ENCODE measurements around the gene GPS1. TPM values are rescaled to one million over a fixed set of nuclear protein-coding genes. Genes with fewer than 3 reads are reported as not detected.

The GPS1 gene
- 95.2 and 105 TPM in 2 replicates for total RNA-seq

DNA sequence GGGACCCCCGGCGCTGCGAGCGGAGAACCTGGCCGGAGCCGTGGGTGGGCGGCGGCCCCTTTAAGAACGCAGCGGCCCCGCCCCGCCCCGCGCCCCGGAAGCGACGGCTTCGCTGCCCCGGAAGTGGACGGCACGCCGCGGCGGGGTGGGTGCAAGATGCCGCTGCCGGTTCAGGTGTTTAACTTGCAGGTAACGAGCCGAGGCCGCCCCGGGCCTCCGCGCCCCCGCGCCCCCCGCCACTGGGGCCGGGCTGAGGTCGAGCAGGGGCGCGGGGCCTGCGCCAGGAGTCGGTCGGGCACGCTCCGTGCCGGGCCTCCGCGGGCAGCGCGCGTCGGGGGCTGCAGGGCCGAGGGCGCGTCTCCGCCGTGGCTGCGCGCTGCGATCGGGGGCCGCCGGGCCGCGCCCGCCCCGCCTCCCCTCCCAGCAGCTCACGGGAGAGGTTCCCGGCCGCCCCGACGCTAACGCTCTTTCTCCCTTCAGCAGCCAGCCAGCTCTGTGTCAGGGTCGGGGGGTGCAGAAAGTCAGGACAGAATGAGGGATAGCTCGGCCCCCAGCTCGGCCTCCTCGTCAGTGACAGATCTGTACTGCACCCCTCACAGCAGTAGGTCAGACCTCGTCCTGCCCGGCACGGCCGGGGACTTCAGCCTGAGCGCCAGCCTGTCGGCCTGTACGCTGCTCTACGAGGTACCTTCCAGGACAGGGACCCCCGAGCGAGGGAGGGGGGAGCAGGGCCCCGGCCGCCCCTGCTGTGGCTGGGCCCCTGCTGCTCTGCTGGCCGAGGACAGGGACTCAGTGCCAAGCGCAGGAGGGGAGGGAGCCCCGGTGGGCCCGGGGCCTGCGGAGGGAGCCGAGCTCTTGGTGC is at the start of gene GPS1, which contains the start of gene RFNG:
TSS of gene GPS1 (plus strand) at position 123 of the 862 bp plus-strand sequence. CDS start at position 157, 34 bp downstream.
TSS of gene RFNG (minus strand) at position 36 of the 862 bp plus-strand sequence. CDS start 45 bp downstream, outside the sequence.

DNA sequence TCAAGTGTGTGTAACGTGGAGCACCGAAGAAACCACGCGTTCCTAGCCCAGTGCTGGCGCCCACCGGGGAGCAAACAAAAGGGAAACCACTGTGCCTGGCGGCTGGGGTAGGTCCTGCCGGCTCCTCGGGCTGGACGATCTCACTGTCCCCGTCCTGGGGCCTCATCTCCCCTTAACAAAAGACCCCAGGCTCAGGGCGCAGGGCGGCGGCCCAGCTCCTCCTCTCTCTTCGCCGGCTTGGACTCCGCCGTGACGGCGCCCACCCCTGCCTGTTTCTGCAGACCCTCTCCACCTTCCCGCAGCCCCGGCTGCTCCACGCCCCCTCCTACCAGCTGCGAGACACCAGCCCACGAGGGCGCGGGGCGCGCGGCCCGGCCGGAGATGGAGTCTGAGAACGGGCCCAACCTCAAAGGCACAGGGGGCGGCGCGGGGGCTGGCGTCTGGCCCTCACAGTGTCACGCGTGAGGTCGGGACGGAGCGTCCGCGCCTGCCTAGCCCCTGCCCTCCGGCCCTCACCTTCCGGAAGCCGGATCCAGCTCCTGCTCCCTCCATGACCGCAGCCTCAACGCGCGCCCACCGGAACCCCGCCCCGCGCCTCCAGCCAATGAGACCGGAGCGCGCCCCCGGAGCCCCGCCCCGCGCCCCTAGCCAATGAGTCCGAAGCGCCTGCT is 29.3 kb upstream of the GPS1 start, which contains the start of gene CENPX:
TSS of gene CENPX (minus strand) at position 569 of the 671 bp plus-strand sequence. CDS start at position 552, 17 bp downstream.

DNA sequence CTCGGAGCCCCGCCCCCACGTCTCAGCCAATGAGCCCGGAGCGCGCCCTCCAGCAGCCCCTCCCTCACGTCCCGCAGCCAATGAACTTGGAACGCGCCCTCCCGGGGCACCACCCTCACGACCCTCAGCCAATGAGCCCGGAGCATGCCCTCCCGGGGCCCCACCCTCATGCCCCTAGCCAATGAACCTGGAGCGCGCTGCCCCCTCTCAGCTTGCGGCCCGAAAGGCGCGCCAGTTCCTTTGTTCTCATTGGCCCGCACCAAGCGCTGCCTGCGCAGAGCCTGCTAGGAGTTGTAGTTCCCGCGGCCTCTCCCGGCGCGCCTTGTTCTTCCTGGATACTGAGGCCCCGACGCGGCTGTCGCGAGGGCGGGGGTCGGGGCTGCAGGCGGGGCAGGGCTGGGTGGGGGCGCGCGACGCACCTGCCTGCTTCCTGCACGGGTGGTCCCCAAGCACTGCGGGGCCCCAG is 28.7 kb upstream of the GPS1 start, which contains the start of gene LRRC45:
TSS of gene LRRC45 (plus strand) at position 325 of the 466 bp plus-strand sequence. CDS start 339 bp downstream, outside the sequence.

DNA sequence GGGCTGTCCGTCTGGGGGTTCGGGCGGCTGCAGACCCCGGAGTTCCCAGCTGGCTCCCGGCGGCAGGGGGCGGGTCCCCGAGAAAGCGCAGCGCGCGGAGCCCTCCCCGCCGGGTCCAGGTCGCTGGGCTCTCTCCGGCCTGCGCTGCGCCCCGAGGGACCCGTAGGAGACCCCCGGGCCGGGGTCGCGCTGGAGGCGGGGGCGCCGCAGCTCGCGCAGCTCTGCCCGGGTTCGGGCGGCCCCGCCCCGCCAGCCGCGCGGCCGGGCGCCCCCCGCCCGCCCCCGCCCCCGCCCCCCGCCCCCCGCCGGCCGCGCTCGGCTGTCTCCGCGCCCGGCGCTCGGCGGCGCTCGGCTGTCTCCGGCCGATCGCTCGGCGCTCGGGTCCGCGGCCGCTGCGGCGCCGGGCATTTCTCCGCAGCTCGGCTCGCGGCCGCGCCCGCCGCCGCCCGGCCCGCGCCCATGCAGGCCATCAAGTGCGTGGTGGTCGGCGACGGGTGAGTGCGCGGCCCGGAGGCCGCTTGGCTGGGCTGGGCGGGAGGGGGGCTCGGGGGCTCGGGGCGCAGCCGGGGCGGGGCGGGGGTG is 20.3 kb upstream of the GPS1 start, which contains the start of gene RAC3:
TSS of gene RAC3 (plus strand) at position 376 of the 582 bp plus-strand sequence. CDS start at position 460, 84 bp downstream.

DNA sequence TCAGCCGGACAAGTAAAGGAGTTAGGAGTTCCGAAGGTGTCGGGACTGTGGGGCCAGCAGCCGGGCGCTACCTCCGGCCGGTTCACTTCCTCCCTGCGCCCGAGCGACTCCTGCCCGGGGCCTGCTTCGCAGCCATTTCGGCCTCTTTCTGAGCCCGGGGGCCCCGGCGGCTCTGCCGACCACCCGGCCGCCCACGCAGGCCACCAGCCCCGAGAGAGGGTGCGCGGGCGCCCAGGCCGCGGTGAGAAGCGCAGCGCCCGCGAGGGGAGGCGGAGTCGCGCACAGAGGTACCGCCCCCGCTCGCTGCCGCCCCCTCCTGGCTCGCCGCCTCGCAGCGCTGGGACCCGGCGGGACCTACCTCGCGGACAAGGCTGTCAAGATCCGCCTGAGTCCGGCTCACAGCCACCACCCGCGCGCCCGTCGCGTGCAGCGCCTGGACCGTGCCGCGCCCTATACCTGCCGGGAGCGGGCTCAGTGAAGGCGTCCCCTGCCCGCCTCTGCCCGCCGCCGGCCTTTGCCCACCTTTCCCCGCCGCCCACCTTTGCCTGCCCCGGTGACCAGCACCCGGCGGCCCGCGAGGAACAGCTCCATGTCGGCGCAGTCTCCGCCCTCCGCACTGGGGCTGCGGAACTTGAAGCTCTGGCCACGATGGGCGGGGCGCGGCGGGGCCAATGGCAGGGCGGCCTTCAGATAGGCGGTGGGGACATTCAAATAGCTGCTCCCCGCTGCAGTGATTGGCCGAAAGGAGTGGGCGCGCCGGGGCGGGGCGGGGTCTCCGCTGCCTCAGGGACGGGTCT is 14.4 kb upstream of the GPS1 start, which contains the start of gene DCXR:
TSS of gene DCXR (minus strand) at position 606 of the 797 bp plus-strand sequence. CDS start at position 591, 15 bp downstream.

DNA sequence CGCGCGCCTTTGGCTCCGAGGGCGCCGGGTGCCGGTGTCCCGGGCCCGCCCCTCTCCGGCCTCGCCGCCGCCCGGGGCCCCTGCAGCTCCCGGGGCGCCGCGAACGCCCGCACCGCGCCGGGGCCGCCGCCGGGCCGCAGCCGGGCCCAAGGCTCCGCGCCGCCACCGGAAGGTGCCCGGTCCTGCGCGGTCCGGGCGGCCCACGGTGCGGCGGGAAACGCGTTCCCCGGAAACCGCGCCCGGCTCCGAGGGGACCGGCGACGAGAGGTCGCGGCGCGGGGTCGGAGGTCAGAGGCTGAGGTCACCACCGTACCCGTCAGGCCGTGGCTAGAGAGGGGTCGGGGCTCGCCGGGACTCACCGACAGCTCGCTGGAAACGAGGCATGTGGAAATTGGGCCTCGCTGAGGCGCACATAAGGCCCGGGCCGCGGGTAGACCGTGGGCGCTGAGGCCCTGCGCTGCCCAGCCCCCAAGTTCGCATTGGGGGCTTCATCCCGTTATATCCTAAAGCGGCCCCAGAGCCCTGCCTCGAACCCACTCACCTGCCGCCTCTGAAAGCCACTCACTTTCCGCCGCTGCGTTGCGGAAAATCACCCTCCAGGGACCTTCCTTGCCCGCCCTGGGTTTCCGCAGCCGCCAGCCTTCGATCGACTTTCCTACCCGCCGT is 14.1 kb downstream of the GPS1 start, which contains the start of gene DUS1L:
TSS of gene DUS1L (minus strand) at position 167 of the 666 bp plus-strand sequence. CDS start 745 bp downstream, outside the sequence.

DNA sequence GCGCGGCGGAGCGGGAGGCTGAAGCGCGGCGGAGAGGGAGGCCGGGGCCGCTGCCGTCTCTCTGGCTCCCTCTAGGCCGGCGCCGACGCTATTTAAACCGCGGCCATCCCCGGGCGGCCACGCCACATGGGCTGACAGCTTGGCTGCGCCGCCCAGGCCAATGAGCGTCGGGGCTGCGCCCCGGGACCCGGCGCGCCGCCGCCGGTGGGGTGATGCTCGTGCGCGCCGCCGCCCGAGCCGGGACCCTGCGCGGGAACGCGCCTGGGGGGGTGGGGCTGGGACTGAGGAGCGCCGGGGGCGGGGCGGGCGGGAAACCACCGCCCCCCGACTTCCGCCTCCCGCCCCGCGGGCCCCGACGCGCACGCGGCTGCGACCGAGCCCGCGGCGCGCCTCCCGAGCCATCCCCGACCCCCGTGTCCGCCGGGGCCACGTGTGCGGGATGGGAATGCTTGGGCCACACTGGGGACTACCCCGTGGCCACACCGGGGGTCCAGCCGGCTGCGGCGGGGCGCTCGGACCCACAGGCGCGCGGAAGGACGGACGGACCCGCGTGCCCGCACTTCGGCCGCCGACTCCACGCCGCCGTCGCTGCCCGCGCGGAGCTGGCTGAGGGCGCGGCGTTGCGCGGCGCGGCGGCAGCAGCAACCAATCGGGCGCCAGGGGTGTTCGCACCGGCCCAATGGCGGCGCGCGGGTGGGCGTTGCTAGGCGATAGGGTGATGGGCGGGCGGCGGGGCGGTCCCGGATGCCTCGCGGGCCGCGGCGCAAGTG is 46.7 kb downstream of the GPS1 start, which contains the start of gene FASN:
TSS of gene FASN (minus strand) at position 68 of the 770 bp plus-strand sequence. CDS start 1,791 bp downstream, outside the sequence.

Other genes starting within 250 kb of the GPS1 start
- not detected in 2 replicates for gene GCGR, start 247.7 kb upstream of the GPS1 start, total RNA-seq
- 88.6 and 90.3 TPM in 2 replicates for gene MCRIP1, start 218.6 kb upstream of the GPS1 start, total RNA-seq
- gene PPP1R27, start 216.8 kb upstream of the GPS1 start, total RNA-seq: not detected in 2 replicates
- gene P4HB, start 191.4 kb upstream of the GPS1 start, total RNA-seq: 1,150 and 1,536 TPM in 2 replicates
- gene ARHGDIA, start 180.6 kb upstream of the GPS1 start, total RNA-seq: 181 and 187 TPM in 2 replicates
- gene ALYREF, start 160.3 kb upstream of the GPS1 start, total RNA-seq: 54.5 and 57.2 TPM in 2 replicates
- 67.8 and 93.4 TPM in 2 replicates for gene ANAPC11, start 160.2 kb upstream of the GPS1 start, total RNA-seq
- gene NPB, start 149.7 kb upstream of the GPS1 start, total RNA-seq: 0.49 and 1.3 TPM in 2 replicates
- gene PCYT2, start 140.5 kb upstream of the GPS1 start, total RNA-seq: 75.6 and 91.4 TPM in 2 replicates
- 17.5 and 27.3 TPM in 2 replicates for gene SIRT7, start 133.7 kb upstream of the GPS1 start, total RNA-seq
- gene MAFG, start 124.2 kb upstream of the GPS1 start, total RNA-seq: 27.2 and 33.3 TPM in 2 replicates
- gene PYCR1, start 114.6 kb upstream of the GPS1 start, total RNA-seq: 130 and 146 TPM in 2 replicates
- not detected in 2 replicates for gene MYADML2, start 104.7 kb upstream of the GPS1 start, total RNA-seq
- gene NOTUM, start 90.7 kb upstream of the GPS1 start, total RNA-seq: not detected in 2 replicates
- 32.3 and 33.8 TPM in 2 replicates for gene ASPSCR1, start 74.3 kb upstream of the GPS1 start, total RNA-seq
- 13.5 and 14.9 TPM in 2 replicates for gene CENPX, start 29.0 kb upstream of the GPS1 start, total RNA-seq
- gene LRRC45, start 28.6 kb upstream of the GPS1 start, total RNA-seq: 9.2 and 10.4 TPM in 2 replicates
- gene RAC3, start 20.2 kb upstream of the GPS1 start, total RNA-seq: 5.0 and 5.5 TPM in 2 replicates
- gene DCXR, start 14.2 kb upstream of the GPS1 start, total RNA-seq: 29.9 and 35.8 TPM in 2 replicates
- gene RFNG, start 87 bp upstream of the GPS1 start, total RNA-seq: 56.5 and 59.9 TPM in 2 replicates
- 50.3 and 53.1 TPM in 2 replicates for gene DUS1L, start 13.9 kb downstream of the GPS1 start, total RNA-seq
- gene FASN, start 46.3 kb downstream of the GPS1 start, total RNA-seq: 227 and 302 TPM in 2 replicates
- 21.1 and 30.3 TPM in 2 replicates for gene CCDC57, start 160.9 kb downstream of the GPS1 start, total RNA-seq
- 191 and 226 TPM in 2 replicates for gene SLC16A3, start 177.1 kb downstream of the GPS1 start, total RNA-seq
- gene CSNK1D, start 221.8 kb downstream of the GPS1 start, total RNA-seq: 58.8 and 66.0 TPM in 2 replicates